Measurements from ENCODE around the gene CUL3. TPM values are rescaled to one million over a fixed set of nuclear protein-coding genes. Genes with fewer than 3 reads are reported as not detected.
"Not testable (repeated sequence)": the region's sequence is repeated elsewhere in the genome, so short reads cannot be mapped to it uniquely, and the experiment has no call there.

Gene CUL3
- total RNA-seq, 1 donor from 2014 or later = 16.1 TPM

- TF ChIP-seq CTCF (IDR thresholded peaks at IDR 0.05) = no peak
- H3K27me3 ChIP-seq = no peaks in the 10 kb centered on the region
- peaks cover 0 to 8% of the 10 kb centered on the region in 2 donors for H3K36me3 ChIP-seq
- intact Hi-C loops (cut with DNase I) = no loop called here
- no peak overlapping the region for H3K4me3 ChIP-seq
- H3K27ac ChIP-seq = no peak overlapping the region
- no peak for DNase-seq (ENCODE audit: low spot score in 2 of 2)
- H3K4me1 ChIP-seq = peaks cover 2 to 9% of the 10 kb centered on the region in 2 donors
- no peaks in the 10 kb centered on the region for H3K9me3 ChIP-seq
Observed at GRCh38 chr2:224532441-224532840, 52.7 kb downstream of the CUL3 start.

- H3K27ac ChIP-seq = no peak overlapping the region
- intact Hi-C loops (cut with DNase I) = no loop called here
- no peak for TF ChIP-seq CTCF (IDR thresholded peaks at IDR 0.05)
- no peaks in the 10 kb centered on the region for H3K9me3 ChIP-seq
- H3K4me3 ChIP-seq = no peak overlapping the region
- DNase-seq (ENCODE audit: low spot score in 2 of 2) = no peak
- peaks cover 0 to 6% of the 10 kb centered on the region in 2 donors for H3K36me3 ChIP-seq
- no peaks in the 10 kb centered on the region for H3K27me3 ChIP-seq
- peaks cover 0 to 6% of the 10 kb centered on the region in 2 donors for H3K4me1 ChIP-seq
Observed at GRCh38 chr2:224528171-224528570, 57.0 kb downstream of the CUL3 start.

GRCh38 chr2:224525774-224526173 is 59.4 kb downstream of the CUL3 start:
- Histone ChIP-seq H3K4me3 (no peak overlapping the region), H3K27ac (no peak overlapping the region), H3K4me1 (peaks cover 3 to 5% of the 10 kb centered on the region in 2 donors), H3K27me3 (no peaks in the 10 kb centered on the region), H3K9me3 (no peaks in the 10 kb centered on the region), H3K36me3 (no peaks in the 10 kb centered on the region)
- no peak for DNase-seq (ENCODE audit: low spot score in 2 of 2)
- TF ChIP-seq CTCF (IDR thresholded peaks at IDR 0.05) = no peak
- intact Hi-C loops (cut with DNase I) = no loop called here

GRCh38 chr2:224524657-224525056 is 60.5 kb downstream of the CUL3 start:
- Histone ChIP-seq H3K27me3 (no peaks in the 10 kb centered on the region), H3K4me1 (peaks cover 3 to 11% of the 10 kb centered on the region in 2 donors), H3K9me3 (no peaks in the 10 kb centered on the region), H3K4me3 (no peak overlapping the region), H3K36me3 (no peaks in the 10 kb centered on the region), H3K27ac (no peak overlapping the region)
- TF ChIP-seq CTCF (IDR thresholded peaks at IDR 0.05) = no peak
- intact Hi-C loops (cut with DNase I) = no loop called here
- DNase-seq (ENCODE audit: low spot score in 2 of 2) = no peak

GRCh38 chr2:224523626-224524577 is 61.3 kb downstream of the CUL3 start:
- DNase-seq (ENCODE audit: low spot score in 2 of 2) = no peak
- Histone ChIP-seq H3K9me3 (no peaks in the 10 kb centered on the region), H3K36me3 (no peaks in the 10 kb centered on the region), H3K4me3 (no peak overlapping the region), H3K4me1 (peaks cover 3 to 16% of the 10 kb centered on the region in 2 donors), H3K27me3 (no peaks in the 10 kb centered on the region), H3K27ac (no peak overlapping the region)
- intact Hi-C loops (cut with DNase I) = no loop called here
- TF ChIP-seq CTCF (IDR thresholded peaks at IDR 0.05) = no peak

- H3K36me3 ChIP-seq; H3K4me3 ChIP-seq; intact Hi-C loops (cut with DNase I); H3K27ac ChIP-seq; H3K27me3 ChIP-seq; DNase-seq (ENCODE audit: low spot score in 2 of 2); H3K9me3 ChIP-seq: not testable (repeated sequence)
- peaks cover 3 to 23% of the 10 kb centered on the region in 2 donors for H3K4me1 ChIP-seq
Observed at GRCh38 chr2:224522483-224522882, 62.7 kb downstream of the CUL3 start.

All from ascending aorta (tissue), 2 donors.